Myometrial cell (primary cell): ENCODE data around the gene OAF. TPM values are rescaled to one million over a fixed set of nuclear protein-coding genes. Genes with fewer than 3 reads are reported as not detected.

Experiments used
- total RNA-seq: library from RNA; depleted of rRNA; stranded (reverse); fragments of >200 nt; gene quantifications from 2 replicates; pipeline ENCODE4 v1.2.3, GENCODE V29; 2015

OAF gene
- total RNA-seq = 98.4 and 129 TPM in 2 replicates

DNA sequence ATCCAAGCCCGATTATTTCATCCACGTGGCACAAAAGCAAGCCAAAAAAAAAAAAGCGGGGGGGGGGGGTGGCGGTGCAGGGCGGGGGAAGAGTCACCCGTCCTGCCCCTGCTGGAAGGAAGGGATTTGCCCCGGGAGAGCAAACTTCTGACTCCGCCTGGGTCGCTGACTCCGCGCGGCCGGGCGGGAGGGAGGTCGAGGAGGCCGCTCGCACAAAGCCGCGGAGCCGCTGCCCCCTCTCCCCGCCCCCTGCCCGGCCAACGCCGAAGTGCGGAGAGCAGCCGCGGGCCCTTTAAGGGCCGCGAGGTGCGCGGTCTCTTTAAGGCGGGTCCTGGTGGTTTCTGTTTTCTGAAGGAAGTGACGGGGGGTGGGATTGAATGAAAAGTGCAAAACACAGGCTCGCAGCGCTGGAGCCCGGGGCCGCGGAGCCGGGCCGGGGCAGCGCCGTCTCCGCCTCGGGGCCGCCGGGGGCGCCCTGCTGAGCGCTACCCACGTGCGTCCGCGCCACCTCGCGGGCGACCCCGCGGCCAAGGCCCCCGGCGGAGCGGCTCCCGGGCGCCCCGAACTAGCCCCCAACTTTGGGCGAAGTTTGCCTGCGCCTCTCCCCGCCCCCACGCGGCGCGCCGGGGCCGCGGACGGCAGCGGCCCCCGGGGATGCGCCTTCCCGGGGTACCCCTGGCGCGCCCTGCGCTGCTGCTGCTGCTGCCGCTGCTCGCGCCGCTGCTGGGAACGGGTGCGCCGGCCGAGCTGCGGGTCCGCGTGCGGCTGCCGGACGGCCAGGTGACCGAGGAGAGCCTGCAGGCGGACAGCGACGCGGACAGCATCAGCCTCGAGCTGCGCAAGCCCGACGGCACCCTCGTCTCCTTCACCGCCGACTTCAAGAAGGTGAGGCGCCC is at the start of gene OAF:
TSS of gene OAF (plus strand) at position 407 of the 896 bp plus-strand sequence. CDS start at position 655, 248 bp downstream.

DNA sequence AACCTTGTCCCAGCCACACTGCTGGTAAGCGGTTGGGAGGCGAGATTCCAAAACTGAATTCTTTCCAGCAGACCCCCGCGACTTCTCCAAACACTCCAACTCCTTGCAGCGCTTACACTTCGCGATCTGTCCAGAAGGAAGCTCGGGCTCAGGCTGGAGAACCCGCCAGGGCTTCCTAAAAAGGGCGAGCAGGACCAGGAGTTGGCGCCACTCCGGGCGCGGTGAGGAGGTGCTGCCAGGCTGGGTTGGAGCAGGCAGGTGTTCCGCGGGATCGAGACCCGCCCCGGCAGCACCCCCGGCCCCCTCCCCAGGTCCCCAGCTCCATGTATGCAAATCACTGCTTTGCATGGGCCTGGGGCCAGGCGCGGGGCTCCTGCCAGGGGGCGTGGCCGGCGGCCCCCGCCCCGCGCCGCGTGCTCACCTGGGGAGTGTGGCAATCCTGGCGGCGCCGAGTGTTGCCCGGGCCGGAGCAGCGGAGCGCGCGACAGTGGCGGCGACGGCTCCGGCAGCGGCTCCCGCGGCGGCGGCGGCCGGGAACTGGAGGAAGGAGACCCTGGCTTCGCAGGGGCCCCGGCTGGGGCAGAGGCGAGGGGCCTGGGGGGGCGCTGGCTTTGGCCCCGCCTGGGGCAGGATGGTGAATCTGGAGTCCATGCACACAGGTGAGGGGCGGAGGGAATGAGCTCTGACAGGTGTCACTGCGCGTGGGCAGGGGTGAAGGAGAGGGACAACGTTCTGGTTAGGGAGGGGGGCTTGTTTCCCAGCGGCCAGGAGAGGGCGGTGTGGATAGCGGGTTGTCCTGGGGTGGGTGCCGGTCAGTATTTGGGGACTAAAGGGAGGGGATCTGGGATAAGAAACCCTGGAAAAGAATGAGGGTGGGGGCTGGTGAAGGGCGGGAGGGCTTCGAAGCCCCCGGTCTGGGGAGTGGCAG is 29.1 kb downstream of the OAF start, which contains the start of gene POU2F3:
TSS of gene POU2F3 (plus strand) at position 428 of the 928 bp plus-strand sequence. CDS start at position 632, 204 bp downstream.

Other genes with a start within 250 kb of the OAF start
- 6.3 TPM in 1 of 2 replicates, not detected in the other for gene TRIM29, start 72.9 kb upstream of the OAF start, total RNA-seq
- gene POU2F3, start 29.1 kb downstream of the OAF start, total RNA-seq = not detected in 2 replicates
- 7.6 and 8.6 TPM in 2 replicates for gene TLCD5, start 114.3 kb downstream of the OAF start, total RNA-seq
- 40.1 and 48.9 TPM in 2 replicates for gene ARHGEF12, start 125.4 kb downstream of the OAF start, total RNA-seq